Lung (tissue), 13 donors: ENCODE measurements around the gene OPRD1. TPM values are rescaled to one million over a fixed set of nuclear protein-coding genes. Genes with fewer than 3 reads are reported as not detected.

Experiments
- ATAC-seq: fragments of 200-7000 bp; cut with Tn5 transposase; one replicate; pipeline ENCODE4 v1.9.1; 2020; ENCODE audit warnings: moderate number of reproducible peaks; ENCODE audit not compliant: insufficient read depth, low FRiP score
- DNase-seq, 3 donors: peaks; one replicate each; pipeline ENCODE4 v3.0.0-alpha.2; 2013 to 2017
- H3K27ac ChIP-seq, 2 donors: one replicate each; pipeline ENCODE4 v1.5.1; 2013; ENCODE audit warnings: mild to moderate bottlenecking in 2 of 2, moderate library complexity in 2 of 2, control low read depth in 1 of 2, inconsistent platforms in 1 of 2, low read depth in 1 of 2, low read length in 1 of 2
- H3K27me3 ChIP-seq, 3 donors: one replicate each; pipeline ENCODE4 v1.5.1; 2013; ENCODE audit warnings: low read length in 2 of 3; ENCODE audit not compliant: control insufficient read depth in 3 of 3, insufficient read depth in 3 of 3
- H3K36me3 ChIP-seq, 4 donors: one replicate each; pipeline ENCODE4 v1.5.1; 2013; ENCODE audit warnings: low read length in 4 of 4, mild to moderate bottlenecking in 1 of 4, moderate library complexity in 1 of 4; ENCODE audit not compliant: control insufficient read depth in 4 of 4, insufficient read depth in 4 of 4
- H3K4me1 ChIP-seq, 5 donors: one replicate each; pipeline ENCODE4 v1.5.1; 2013; ENCODE audit warnings: low read length in 5 of 5, mild to moderate bottlenecking in 2 of 5, moderate library complexity in 1 of 5; ENCODE audit not compliant: control insufficient read depth in 5 of 5, insufficient read depth in 5 of 5
- H3K4me3 ChIP-seq: one replicate; pipeline ENCODE4 v1.5.1; 2013; ENCODE audit warnings: mild to moderate bottlenecking, control low read depth, moderate library complexity
- H3K9ac ChIP-seq, 2 donors: one replicate each; pipeline ENCODE4 v1.5.1; 2013; ENCODE audit warnings: low read length in 2 of 2, control low read depth in 1 of 2; ENCODE audit not compliant: insufficient read depth in 1 of 2
- H3K9me3 ChIP-seq, 4 donors: one replicate each; pipeline ENCODE4 v1.5.1; 2013; ENCODE audit warnings: low read length in 3 of 4, mild to moderate bottlenecking in 1 of 4, moderate library complexity in 1 of 4; ENCODE audit not compliant: control insufficient read depth in 4 of 4, insufficient read depth in 3 of 4
- WGBS, 2 donors: extraction: QIAGEN DNeasy Blood & Tissue Kit; methylation state at CpG; one replicate each; pipeline ENCODE4 v1.1.7; 2013; 5-methylcytosine and 5-hydroxymethylcytosine counted together
- polyA plus RNA-seq, 2 donors: library from polyadenylated mRNA; stranded (reverse); fragments of 200-250 nt; gene quantifications; one replicate each; pipeline ENCODE4 v1.2.1, GENCODE V29; 2013
- small RNA-seq: library from RNA; depleted of rRNA; stranded (forward); fragments of <200 nt; gene quantifications from one replicate; pipeline ENCODE3, GENCODE V24; 2014; ENCODE audit warnings: low replicate concordance
- total RNA-seq, 2 donors: library from RNA; depleted of rRNA in 1 of 2; stranded (reverse); fragments of >200 nt in 1 of 2; gene quantifications; one replicate each; pipeline ENCODE4 v1.2.1, GENCODE V29; 2014 to 2021
- TF ChIP-seq, protein P1 (sequence below): IDR thresholded peaks from 2 replicates; pipeline ENCODE4 v1.5.1; 2012; ENCODE audit warnings: mild to moderate bottlenecking; ENCODE audit errors: control extremely low read depth, extremely low read depth
- donor health status: control.
- donor health status: control.
- donor health status: Bipolar disorder and iron deficiency.
- donor health status: healthy.
- donor health status: DM: yes; HTN: yes; CAD: no.

OPRD1 gene
- total and polyA plus RNA-seq, 4 donors = 0.01 to 0.28 (median 0.02) TPM; not detected in 1

GRCh38 chr1:28917757-28918118, 105.8 kb downstream of the OPRD1 start:
- TF ChIP-seq, protein P1, sequence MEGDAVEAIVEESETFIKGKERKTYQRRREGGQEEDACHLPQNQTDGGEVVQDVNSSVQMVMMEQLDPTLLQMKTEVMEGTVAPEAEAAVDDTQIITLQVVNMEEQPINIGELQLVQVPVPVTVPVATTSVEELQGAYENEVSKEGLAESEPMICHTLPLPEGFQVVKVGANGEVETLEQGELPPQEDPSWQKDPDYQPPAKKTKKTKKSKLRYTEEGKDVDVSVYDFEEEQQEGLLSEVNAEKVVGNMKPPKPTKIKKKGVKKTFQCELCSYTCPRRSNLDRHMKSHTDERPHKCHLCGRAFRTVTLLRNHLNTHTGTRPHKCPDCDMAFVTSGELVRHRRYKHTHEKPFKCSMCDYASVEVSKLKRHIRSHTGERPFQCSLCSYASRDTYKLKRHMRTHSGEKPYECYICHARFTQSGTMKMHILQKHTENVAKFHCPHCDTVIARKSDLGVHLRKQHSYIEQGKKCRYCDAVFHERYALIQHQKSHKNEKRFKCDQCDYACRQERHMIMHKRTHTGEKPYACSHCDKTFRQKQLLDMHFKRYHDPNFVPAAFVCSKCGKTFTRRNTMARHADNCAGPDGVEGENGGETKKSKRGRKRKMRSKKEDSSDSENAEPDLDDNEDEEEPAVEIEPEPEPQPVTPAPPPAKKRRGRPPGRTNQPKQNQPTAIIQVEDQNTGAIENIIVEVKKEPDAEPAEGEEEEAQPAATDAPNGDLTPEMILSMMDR = no peak
- H3K27ac ChIP-seq = no peak overlapping the region
- no peaks in the 10 kb centered on the region for H3K27me3 ChIP-seq
- no peaks in the 10 kb centered on the region for H3K9me3 ChIP-seq
- no peak overlapping the region for H3K9ac ChIP-seq
- no peak overlapping the region for H3K4me3 ChIP-seq
- 80% methylated on average over 2 of the region's 2 CpGs for WGBS, 2 donors
- no peaks in the 10 kb centered on the region for H3K36me3 ChIP-seq
- H3K4me1 ChIP-seq = peaks cover 0 to 16% (median 7%) of the 10 kb centered on the region in 5 donors
- DNase-seq (no peak), ATAC-seq (no peak)

Small RNA genes within 50 kb of the gene (small RNA-seq; reads per million reads assigned to genes)
- gene RF00019 = not detected

Other genes with a start within 250 kb of the OPRD1 start
- gene RAB42, start 219.9 kb upstream of the OPRD1 start, total RNA-seq = 10 to 100 TPM in 1 of 2 donors, 1 to 10 TPM in 1; 5.7 to 11.7 TPM
- 1 to 10 TPM; 3.1 to 8.6 TPM for gene RAB42, start 219.9 kb upstream of the OPRD1 start, polyA plus RNA-seq
- gene TAF12, start 169.1 kb upstream of the OPRD1 start, total RNA-seq = 10 to 100 TPM; 15.2 to 27.8 TPM
- 10 to 100 TPM; 25.6 to 29.3 TPM for gene TAF12, start 169.1 kb upstream of the OPRD1 start, polyA plus RNA-seq
- gene RNU11, start 163.6 kb upstream of the OPRD1 start, total RNA-seq = not detected
- not detected for gene RNU11, start 163.6 kb upstream of the OPRD1 start, polyA plus RNA-seq
- 10 to 100 TPM in 1 of 2 donors, 1 to 10 TPM in 1; 8.3 to 11.6 TPM for gene GMEB1, start 143.4 kb upstream of the OPRD1 start, total RNA-seq
- gene GMEB1, start 143.4 kb upstream of the OPRD1 start, polyA plus RNA-seq = 1 to 10 TPM; 4.3 to 9.0 TPM
- gene YTHDF2, start 75.2 kb upstream of the OPRD1 start, total RNA-seq = 10 to 100 TPM; 55.9 to 65.8 TPM
- 10 to 100 TPM; 34.3 to 38.7 TPM for gene YTHDF2, start 75.2 kb upstream of the OPRD1 start, polyA plus RNA-seq
- 10 to 100 TPM; 48.7 to 69.0 TPM for gene EPB41, start 102.4 kb downstream of the OPRD1 start, total RNA-seq
- gene EPB41, start 102.4 kb downstream of the OPRD1 start, polyA plus RNA-seq = 10 to 100 TPM; 10.4 to 17.9 TPM